Caco-2 (cell line): ENCODE measurements around the gene ARNT2. TPM values are rescaled to one million over a fixed set of nuclear protein-coding genes. Genes with fewer than 3 reads are reported as not detected.

Experiments
- BruUV-seq: library from RNA; stranded (reverse); fragments of 400-500 nt; replicated peaks from 2 replicates; lab custom pipeline; 2021; lab: Mats Ljungman, UMichigan
- CTCF ChIA-PET: fragments of 300-600 bp; sonication (Branson Sonifier 250); formaldehyde crosslinking; loops from one replicate; lab custom pipeline; 2022; ENCODE audit warnings: antibody characterized with exemption; lab: Charles Lee
- POLR2A ChIA-PET: fragments of 300-600 bp; sonication (Branson Sonifier 250); formaldehyde crosslinking; loops from one replicate; lab custom pipeline; 2022; ENCODE audit warnings: antibody characterized with exemption; lab: Charles Lee
- DNase-seq, 2 experiments: peaks; one replicate each; pipeline versions ENCODE4 v3.0.0 to v3.0.0-alpha.2; 2020 to 2022
- H3K27me3 ChIP-seq: replicated peaks from 2 replicates; pipeline ENCODE4 v1.6.0; 2011; ENCODE audit warnings: low read length; ENCODE audit not compliant: control insufficient read depth, insufficient read depth
- H3K36me3 ChIP-seq: 2 replicates; pipeline ENCODE4 v1.5.1; 2011; ENCODE audit warnings: low read length; ENCODE audit not compliant: control insufficient read depth, insufficient read depth
- H3K4me1 ChIP-seq: fragments of 250-450 bp; sonication (Bioruptor Pico); 2 replicates; pipeline ENCODE4 v1.5.1; 2020; ENCODE audit warnings: mild to moderate bottlenecking
- H3K4me3 ChIP-seq: 2 replicates; pipeline ENCODE4 v1.5.1; 2011; ENCODE audit warnings: low read depth, mild to moderate bottlenecking, control low read depth, low read length
- H3K9me3 ChIP-seq: fragments of 250-450 bp; sonication (Bioruptor Pico); 2 replicates; pipeline ENCODE4 v1.5.1; 2020; ENCODE audit warnings: mild to moderate bottlenecking, moderate library complexity
- H3K27ac Mint-ChIP-seq: one replicate; pipeline ENCODE4 v1.8.0; 2022; ENCODE audit warnings: mixed read lengths; ENCODE audit not compliant: unreplicated experiment
- H3K27me3 Mint-ChIP-seq: one replicate; pipeline ENCODE4 v1.8.0; 2022; ENCODE audit warnings: mixed read lengths; ENCODE audit not compliant: insufficient read depth, unreplicated experiment
- H3K36me3 Mint-ChIP-seq: one replicate; pipeline ENCODE4 v1.8.0; 2022; ENCODE audit warnings: mild to moderate bottlenecking, mixed read lengths; ENCODE audit not compliant: insufficient read depth, unreplicated experiment
- H3K4me1 Mint-ChIP-seq: one replicate; pipeline ENCODE4 v1.8.0; 2022; ENCODE audit warnings: low read depth, mixed read lengths; ENCODE audit not compliant: unreplicated experiment
- H3K4me3 Mint-ChIP-seq: one replicate; pipeline ENCODE4 v1.8.0; 2022; ENCODE audit warnings: mild to moderate bottlenecking, moderate library complexity, mixed read lengths; ENCODE audit not compliant: unreplicated experiment
- H3K9me3 Mint-ChIP-seq: one replicate; pipeline ENCODE4 v1.8.0; 2022; ENCODE audit warnings: mixed read lengths; ENCODE audit not compliant: unreplicated experiment
- CTCF ChIP-seq, 2 experiments: fragments of 200-600 bp in 1 of 2; IDR thresholded peaks; 1 replicate in 1 of 2; 2 replicates in 1 of 2; pipeline versions ENCODE4 v1.5.1 to v1.8.0; 2011 to 2022; ENCODE audit warnings: antibody characterized with exemption in 1 of 2, control low read depth in 1 of 2, inconsistent platforms in 1 of 2, low read depth in 1 of 2, low read length in 1 of 2, mild to moderate bottlenecking in 1 of 2, moderate library complexity in 1 of 2; ENCODE audit not compliant: insufficient read depth in 1 of 2, severe bottlenecking in 1 of 2, unreplicated experiment in 1 of 2
- intact Hi-C: fragments of 100-400 bp; cut with micrococcal nuclease; formaldehyde crosslinking; loops from one replicate; pipeline ENCODE4 v1.10.0; 2022; ENCODE audit not compliant: unreplicated experiment
- total RNA-seq: library from RNA; stranded (reverse); gene quantifications from 2 replicates; pipeline ENCODE4 v1.2.3, GENCODE V29; 2022

The ARNT2 gene
- total RNA-seq, 1 experiment from 2014 or later = 0.23 TPM

GRCh38 chr15:80591471-80591870 lies 187.3 kb downstream of the ARNT2 start:
- H3K4me1 ChIP-seq = peaks cover 8% of the 10 kb centered on the region; the same call in 1 of the 2 replicates
- no peak for TF ChIP-seq CTCF (IDR thresholded peaks at IDR 0.05; ENCODE audit: insufficient read depth in 1 of 2, low read depth in 1 of 2, low read length in 1 of 2, severe bottlenecking in 1 of 2, unreplicated experiment in 1 of 2)
- Mint-ChIP-seq H3K27me3 (no peaks in the 10 kb centered on the region), H3K4me3 (no peak overlapping the region), H3K36me3 (no peaks in the 10 kb centered on the region), H3K27ac (no peak overlapping the region), H3K4me1 (peaks cover 18% of the 10 kb centered on the region), H3K9me3 (no peaks in the 10 kb centered on the region)
- H3K9me3 ChIP-seq = no peaks in the 10 kb centered on the region
- CTCF ChIA-PET = no interaction called here
- BruUV-seq = no TSS peak
- no peak for DNase-seq
- POLR2A ChIA-PET = no interaction called here
- no peaks in the 10 kb centered on the region for H3K36me3 ChIP-seq
- H3K27me3 ChIP-seq = no peaks in the 10 kb centered on the region
- no peak overlapping the region for H3K4me3 ChIP-seq
- intact Hi-C loops = no loop called here

DNA sequence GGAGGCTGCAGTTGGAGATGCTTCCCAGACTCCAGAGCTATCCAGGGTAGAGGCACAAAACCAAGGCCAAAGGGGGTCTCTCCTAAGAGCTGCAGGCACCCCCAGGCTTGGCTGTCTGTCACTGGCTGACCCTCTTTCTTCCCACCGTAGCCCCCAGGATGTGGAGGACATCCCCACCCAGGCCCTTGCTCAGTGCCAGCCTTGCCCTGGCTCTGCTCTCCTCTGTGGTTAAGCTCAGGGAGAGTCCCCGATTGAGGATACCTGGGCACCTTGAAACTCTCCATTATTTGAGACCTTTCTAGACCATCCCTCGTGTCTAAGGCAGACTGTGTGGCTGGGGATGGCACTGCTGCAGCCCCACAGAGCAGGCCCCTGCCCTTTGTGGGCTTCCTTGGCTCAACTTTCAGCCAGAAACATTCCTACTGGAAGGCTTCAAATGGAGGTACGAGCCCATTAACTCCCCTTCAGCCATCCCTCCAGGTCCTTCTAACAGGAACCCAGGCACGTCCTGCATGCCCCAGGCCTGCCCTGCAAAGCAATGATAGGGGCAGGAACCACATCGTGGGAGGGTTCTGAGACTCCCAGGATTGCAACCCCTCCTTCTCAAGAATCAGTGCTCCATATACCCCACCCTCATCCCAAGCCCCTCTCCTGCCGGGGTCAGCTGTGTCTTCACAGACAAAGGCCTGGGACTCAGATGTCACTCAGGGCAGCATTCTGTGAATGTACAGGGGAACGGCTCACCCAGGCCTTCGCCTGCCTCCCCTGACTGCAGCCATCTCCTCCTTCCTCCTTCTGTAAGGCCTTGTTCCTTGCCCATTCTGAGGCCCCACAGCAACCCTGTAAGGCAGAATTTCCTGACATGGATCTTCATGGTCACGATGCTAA lies 188.0 kb downstream of the ARNT2 start:
- Histone ChIP-seq H3K4me1 (peaks cover 15% of the 10 kb centered on the region; the same call in 1 of the 2 replicates), H3K27me3 (no peaks in the 10 kb centered on the region), H3K9me3 (no peaks in the 10 kb centered on the region), H3K4me3 (no peak overlapping the region), H3K36me3 (no peaks in the 10 kb centered on the region)
- no peak overlapping the region for H3K27ac Mint-ChIP-seq
- H3K36me3 Mint-ChIP-seq = no peaks in the 10 kb centered on the region
- CTCF ChIA-PET = no interaction called here
- no peak for DNase-seq
- H3K27me3 Mint-ChIP-seq = no peaks in the 10 kb centered on the region
- no peak for TF ChIP-seq CTCF (IDR thresholded peaks at IDR 0.05; ENCODE audit: insufficient read depth in 1 of 2, low read depth in 1 of 2, low read length in 1 of 2, severe bottlenecking in 1 of 2, unreplicated experiment in 1 of 2)
- POLR2A ChIA-PET = no interaction called here
- H3K4me1 Mint-ChIP-seq = peaks cover 18% of the 10 kb centered on the region
- BruUV-seq = no TSS peak
- H3K9me3 Mint-ChIP-seq = no peaks in the 10 kb centered on the region
- intact Hi-C loops = no loop called here
- H3K4me3 Mint-ChIP-seq = no peak overlapping the region

DNA sequence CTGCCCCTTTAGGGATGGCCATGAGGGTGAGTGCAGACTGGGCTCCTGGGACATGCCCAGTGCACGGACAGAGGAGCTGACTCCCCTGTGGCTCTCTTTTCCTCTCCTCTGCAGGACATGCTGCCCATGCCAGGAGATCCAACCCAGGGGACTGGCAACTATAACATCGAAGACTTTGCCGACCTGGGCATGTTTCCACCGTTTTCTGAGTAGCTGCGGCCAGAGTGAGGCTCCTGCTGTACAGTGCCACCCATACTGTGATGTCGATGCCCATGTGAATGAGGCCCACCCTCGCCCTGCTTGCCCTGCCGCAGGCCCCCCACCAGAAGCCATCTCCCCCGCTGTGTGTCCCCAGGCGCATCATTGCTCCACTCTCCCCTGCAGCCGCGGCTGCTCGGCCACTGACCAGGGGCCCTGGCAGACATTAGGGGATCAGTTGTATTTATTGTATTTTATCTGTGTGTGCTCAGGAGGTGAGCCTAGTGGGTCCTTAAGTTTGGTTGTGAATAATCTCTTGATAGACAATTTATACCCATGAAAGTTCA lies 189.4 kb downstream of the ARNT2 start:
- intact Hi-C loops = no loop called here
- BruUV-seq = no TSS peak
- TF ChIP-seq CTCF (IDR thresholded peaks at IDR 0.05; ENCODE audit: insufficient read depth in 1 of 2, low read depth in 1 of 2, low read length in 1 of 2, severe bottlenecking in 1 of 2, unreplicated experiment in 1 of 2) = no peak
- H3K4me3 Mint-ChIP-seq = no peak overlapping the region
- ChIA-PET CTCF (no interaction called here), POLR2A (no interaction called here)
- H3K27ac Mint-ChIP-seq = no peak overlapping the region
- no peaks in the 10 kb centered on the region for H3K9me3 Mint-ChIP-seq
- peaks cover 6% of the 10 kb centered on the region for H3K4me1 Mint-ChIP-seq
- no peaks in the 10 kb centered on the region for H3K36me3 Mint-ChIP-seq
- Histone ChIP-seq H3K36me3 (no peaks in the 10 kb centered on the region), H3K4me3 (no peak overlapping the region), H3K27me3 (no peaks in the 10 kb centered on the region), H3K9me3 (no peaks in the 10 kb centered on the region), H3K4me1 (peaks cover 17% of the 10 kb centered on the region; the same call in 1 of the 2 replicates)
- H3K27me3 Mint-ChIP-seq = no peaks in the 10 kb centered on the region
- DNase-seq = no peak
